Cardiac fibroblast (primary cell): Measurements from ENCODE around the gene CUL9.
A peak's percentile ranks its signal among the peaks of the same experiment; 100 is the strongest.
"Not testable (repeated sequence)": the region's sequence is repeated elsewhere in the genome, so short reads cannot be mapped to it uniquely, and the experiment has no call there.

Source experiments
- DNase-seq, 2 donors: peaks; one replicate each; pipeline versions ENCODE4 v3.0.0 to v3.0.0-alpha.2; 2010; ENCODE audit warnings: low read depth in 2 of 2
- H3K4me3 ChIP-seq, 2 donors: replicated peaks in 1 of 2; 1 replicate in 1 of 2; 2 replicates in 1 of 2; pipeline ENCODE4 v1.5.1; 2011; ENCODE audit warnings: low read depth in 2 of 2, low read length in 2 of 2, mild to moderate bottlenecking in 2 of 2, moderate library complexity in 1 of 2
- TF ChIP-seq, protein P1 (sequence below): IDR thresholded peaks from one replicate; pipeline ENCODE4 v1.5.1; 2011; ENCODE audit warnings: low read depth, mild to moderate bottlenecking, low read length, inconsistent platforms

CUL9 gene

DNA sequence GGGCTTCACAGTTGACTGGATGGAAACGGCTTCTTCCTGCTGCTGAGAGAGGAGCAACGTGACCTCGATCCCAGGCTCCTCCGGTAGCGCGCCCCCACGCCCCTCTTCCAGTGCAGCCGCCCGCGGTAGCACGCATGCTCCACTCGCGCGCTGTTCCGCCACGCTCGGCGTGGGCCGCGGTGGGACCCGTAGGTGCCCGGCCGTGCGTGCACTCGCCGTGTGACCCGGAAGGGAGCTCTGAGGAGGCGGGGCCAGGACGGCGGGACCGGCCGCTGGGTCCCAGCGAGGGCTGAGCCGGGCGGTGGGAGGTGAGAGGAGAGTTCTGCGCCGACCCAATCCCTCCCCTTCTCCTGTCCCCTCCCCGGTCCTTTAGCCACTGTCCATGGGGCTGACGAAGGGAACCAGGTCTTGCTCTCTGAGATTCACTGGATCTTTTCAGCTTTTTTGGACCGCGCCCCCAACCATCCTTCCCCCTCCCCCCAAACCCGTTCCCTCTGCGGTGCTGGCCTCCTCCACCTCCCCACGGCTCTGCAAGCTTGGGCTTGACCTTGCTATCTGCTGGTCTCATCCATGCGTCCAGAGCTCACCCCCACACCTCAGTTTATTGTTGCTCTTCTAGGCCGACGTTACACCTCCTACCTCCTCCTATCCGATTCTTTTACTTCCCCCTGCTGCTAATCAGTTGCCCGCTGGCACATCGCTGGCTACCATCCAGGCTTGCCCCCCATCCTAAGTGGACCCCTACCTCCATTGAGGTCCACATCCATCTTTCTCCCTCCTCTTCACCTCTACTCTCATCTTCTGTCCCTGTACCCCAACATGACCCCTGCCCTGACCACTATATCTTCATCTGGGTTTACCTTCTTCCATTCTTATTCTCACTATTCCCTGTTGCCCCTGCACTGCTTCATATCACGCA is at the start of gene CUL9:
TSS of gene CUL9 (plus strand) at position 255 of the 919 bp plus-strand sequence. CDS start 2,115 bp downstream, outside the sequence.
- TF ChIP-seq, protein P1, sequence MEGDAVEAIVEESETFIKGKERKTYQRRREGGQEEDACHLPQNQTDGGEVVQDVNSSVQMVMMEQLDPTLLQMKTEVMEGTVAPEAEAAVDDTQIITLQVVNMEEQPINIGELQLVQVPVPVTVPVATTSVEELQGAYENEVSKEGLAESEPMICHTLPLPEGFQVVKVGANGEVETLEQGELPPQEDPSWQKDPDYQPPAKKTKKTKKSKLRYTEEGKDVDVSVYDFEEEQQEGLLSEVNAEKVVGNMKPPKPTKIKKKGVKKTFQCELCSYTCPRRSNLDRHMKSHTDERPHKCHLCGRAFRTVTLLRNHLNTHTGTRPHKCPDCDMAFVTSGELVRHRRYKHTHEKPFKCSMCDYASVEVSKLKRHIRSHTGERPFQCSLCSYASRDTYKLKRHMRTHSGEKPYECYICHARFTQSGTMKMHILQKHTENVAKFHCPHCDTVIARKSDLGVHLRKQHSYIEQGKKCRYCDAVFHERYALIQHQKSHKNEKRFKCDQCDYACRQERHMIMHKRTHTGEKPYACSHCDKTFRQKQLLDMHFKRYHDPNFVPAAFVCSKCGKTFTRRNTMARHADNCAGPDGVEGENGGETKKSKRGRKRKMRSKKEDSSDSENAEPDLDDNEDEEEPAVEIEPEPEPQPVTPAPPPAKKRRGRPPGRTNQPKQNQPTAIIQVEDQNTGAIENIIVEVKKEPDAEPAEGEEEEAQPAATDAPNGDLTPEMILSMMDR: no peak
- peak within 1 kb of the TSS; percentile 77 to 80 for H3K4me3 ChIP-seq
- peak; percentile 65 to 80 for DNase-seq

DNA sequence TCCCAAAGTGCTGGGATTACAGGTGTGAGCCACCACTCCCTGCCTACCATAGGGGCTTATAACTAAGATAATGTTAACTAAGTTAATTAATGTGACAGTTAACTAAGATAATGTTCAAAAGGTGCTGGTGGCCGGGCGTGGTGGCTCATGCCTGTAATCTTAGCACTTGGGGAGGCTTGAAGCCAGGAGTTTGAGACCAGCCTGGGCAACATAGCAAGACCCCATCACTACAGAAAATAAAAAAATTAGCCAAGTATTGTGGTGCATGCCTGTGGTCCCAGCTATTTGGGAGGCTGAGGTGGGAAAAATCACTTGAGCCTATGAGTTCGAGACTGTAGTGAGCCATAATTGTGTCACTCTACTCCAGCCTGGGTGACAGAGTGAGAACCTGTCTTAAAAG is 43.7 kb upstream of the CUL9 start:
- TF ChIP-seq, protein P1: no peak
- no peak for DNase-seq

DNA sequence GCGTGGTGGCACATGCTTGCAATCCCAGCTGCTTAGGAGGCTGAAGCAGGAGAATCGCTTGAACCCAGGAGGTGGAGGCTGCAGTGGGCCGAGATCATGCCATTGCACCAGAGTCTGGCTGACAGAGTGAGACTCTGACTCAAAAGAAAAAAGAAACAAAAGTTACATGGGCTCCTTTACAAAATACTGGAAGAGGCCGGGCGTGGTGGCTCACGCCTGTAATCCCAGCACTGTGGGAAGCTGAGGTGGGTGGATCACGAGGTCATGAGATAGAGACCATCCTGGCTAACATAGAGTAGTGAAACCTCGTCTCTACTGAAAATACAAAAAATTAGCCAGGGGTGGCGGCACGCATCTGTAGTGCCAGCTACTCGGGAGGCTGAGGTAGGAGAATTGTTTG is 42.0 kb upstream of the CUL9 start:
- DNase-seq, H3K4me3 ChIP-seq: not testable (repeated sequence)

More for the DNA sequence above, 43.7 kb upstream of the CUL9 start:
- no peak overlapping the region for H3K4me3 ChIP-seq

DNA sequence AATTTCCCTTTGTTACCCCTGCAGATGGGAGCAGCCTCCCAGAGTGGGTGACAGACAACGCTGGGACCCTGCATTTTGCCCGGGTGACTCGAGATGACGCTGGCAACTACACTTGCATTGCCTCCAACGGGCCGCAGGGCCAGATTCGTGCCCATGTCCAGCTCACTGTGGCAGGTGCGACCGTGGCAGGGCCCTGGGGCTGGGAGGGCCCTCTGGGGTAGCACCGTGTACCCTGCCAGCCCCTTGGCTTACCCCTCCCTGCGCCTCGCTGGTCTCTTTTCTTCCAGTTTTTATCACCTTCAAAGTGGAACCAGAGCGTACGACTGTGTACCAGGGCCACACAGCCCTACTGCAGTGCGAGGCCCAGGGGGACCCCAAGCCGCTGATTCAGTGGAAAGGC is 40.4 kb upstream of the CUL9 start:
- H3K4me3 ChIP-seq: no peak overlapping the region
- TF ChIP-seq, protein P1: no peak
- no peak for DNase-seq

- H3K4me3 ChIP-seq: no peak overlapping the region
- DNase-seq: no peak
- TF ChIP-seq, protein P1: no peak
These were observed 39.9 kb upstream of the CUL9 start for GRCh38 chr6:43142101-43142500.

- DNase-seq: peak; percentile 85 to 96
- H3K4me3 ChIP-seq: no peak overlapping the region
- TF ChIP-seq, protein P1: peak; percentile 98
These were observed 38.5 kb upstream of the CUL9 start for GRCh38 chr6:43143235-43144128.

DNA sequence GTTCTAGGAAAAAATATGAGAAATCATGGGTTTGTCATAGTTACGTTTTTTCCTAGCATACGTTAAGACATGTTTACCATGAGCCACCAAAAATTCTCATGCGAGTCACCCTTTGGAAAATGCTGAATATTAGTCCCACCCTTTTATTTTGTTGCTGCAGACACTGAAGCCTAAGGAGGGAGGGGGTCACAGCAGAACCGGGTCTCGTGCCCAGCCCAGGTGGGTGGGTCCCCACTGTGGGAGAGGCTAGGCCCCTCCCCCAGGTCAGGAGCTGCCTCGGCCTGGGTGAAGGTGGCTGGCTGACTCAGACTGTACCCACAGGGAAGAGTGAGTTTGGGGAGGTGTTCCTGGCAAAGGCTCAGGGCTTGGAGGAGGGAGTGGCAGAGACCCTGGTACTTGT is 37.1 kb upstream of the CUL9 start:
- no peak overlapping the region for H3K4me3 ChIP-seq
- peak in 1 of 2 donors; percentile 51 for DNase-seq
- TF ChIP-seq, protein P1: no peak
